Measurements from ENCODE around the gene UQCC2.
A peak's percentile ranks its signal among the peaks of the same experiment; 100 is the strongest.

Gene UQCC2

GRCh38 chr6:33694401-33694931 lies 17.0 kb downstream of the UQCC2 start:
- Histone ChIP-seq H3K4me2 (peak overlapping the region; percentile 89), H3K9me3 (no peaks in the 10 kb centered on the region), H4K20me1 (no peaks in the 10 kb centered on the region), H3K27ac (peak overlapping the region; percentile 95), H3K27me3 (no peaks in the 10 kb centered on the region), H3K36me3 (peaks cover 26% of the 10 kb centered on the region), H3K4me1 (peaks cover 97% of the 10 kb centered on the region), H3K9ac (peak overlapping the region; percentile 79), H3K4me3 (peak overlapping the region; percentile 57)
- no peak for TF ChIP-seq Cebpa-rat (IDR thresholded peaks at IDR 0.05)

GRCh38 chr6:33693186-33694105 lies 18.1 kb downstream of the UQCC2 start:
- Histone ChIP-seq H3K4me1 (peaks cover 92% of the 10 kb centered on the region), H3K4me2 (peak overlapping the region; percentile 89), H3K9ac (peak overlapping the region; percentile 79)

DNA sequence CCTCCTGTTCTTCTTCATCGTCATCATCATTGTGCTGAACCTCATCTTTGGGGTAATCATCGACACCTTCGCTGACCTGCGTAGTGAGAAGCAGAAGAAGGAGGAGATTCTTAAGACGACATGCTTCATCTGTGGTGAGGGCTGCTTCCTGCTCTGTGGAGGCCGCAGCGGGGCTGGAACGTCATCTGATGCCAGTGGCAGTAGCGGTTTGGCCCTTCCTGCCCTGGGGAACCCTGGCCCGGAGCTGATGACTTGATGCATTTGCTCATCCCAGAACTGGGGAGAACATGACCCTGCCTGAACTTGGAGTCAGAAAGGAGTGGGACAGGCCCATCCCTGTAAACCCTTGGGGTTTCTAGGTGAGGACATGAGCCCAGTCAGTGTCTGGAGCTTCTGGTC lies 18.7 kb downstream of the UQCC2 start:
- peak overlapping the region; percentile 95 for H3K27ac ChIP-seq
- H3K4me2 ChIP-seq, result peak overlapping the region; percentile 89
- peak overlapping the region; percentile 79 for H3K9ac ChIP-seq
- H3K27me3 ChIP-seq, result no peaks in the 10 kb centered on the region
- H3K4me3 ChIP-seq, result peak overlapping the region; percentile 57
- no peaks in the 10 kb centered on the region for H3K9me3 ChIP-seq
- H3K4me1 ChIP-seq, result peaks cover 87% of the 10 kb centered on the region
- H3K36me3 ChIP-seq, result peaks cover 42% of the 10 kb centered on the region
- TF ChIP-seq Cebpa-rat (IDR thresholded peaks at IDR 0.05), result no peak
- no peaks in the 10 kb centered on the region for H4K20me1 ChIP-seq

More at GRCh38 chr6:33693186-33694105, 18.1 kb downstream of the UQCC2 start:
- Histone ChIP-seq H3K36me3 (peaks cover 36% of the 10 kb centered on the region), H4K20me1 (no peaks in the 10 kb centered on the region), H3K4me3 (peak overlapping the region; percentile 57), H3K27ac (peak overlapping the region; percentile 95), H3K9me3 (no peaks in the 10 kb centered on the region), H3K27me3 (no peaks in the 10 kb centered on the region)
- no peak for TF ChIP-seq Cebpa-rat (IDR thresholded peaks at IDR 0.05)

GRCh38 chr6:33692078-33692759 lies 19.3 kb downstream of the UQCC2 start:
- peak overlapping the region; percentile 95 for H3K27ac ChIP-seq

DNA sequence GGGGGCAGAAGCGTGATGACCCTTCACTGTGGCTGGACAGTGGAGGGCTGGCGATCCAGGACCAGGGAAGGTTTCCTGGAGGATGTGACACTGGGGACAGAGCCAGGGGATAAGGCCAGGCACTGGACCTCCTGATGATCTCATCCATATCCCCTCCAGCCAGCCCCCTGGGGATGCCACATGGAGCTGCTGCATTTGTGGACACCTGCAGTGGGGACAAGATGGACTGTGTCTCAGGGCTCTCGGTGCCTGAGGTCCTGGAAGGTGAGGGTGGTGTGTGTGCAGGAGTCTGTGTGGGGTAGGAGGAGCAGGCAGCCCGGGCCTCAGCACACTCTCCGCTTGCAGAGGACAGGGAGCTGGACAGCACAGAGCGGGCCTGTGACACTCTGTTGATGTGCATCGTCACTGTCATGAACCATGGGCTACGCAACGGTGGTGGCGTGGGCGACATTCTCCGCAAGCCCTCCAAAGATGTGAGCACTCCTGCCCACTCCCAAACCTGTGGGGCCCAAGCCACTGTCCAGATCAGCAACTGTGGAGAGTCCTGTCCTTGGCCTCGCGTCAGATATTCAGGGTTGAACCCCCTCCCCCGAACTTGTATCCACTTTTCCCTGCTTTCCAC lies 19.9 kb downstream of the UQCC2 start:
- H3K4me2 ChIP-seq, result peak overlapping the region; percentile 89
- no peak overlapping the region; the same call in 1 of the 2 replicates for H3K4me3 ChIP-seq
- no peak for TF ChIP-seq Cebpa-rat (IDR thresholded peaks at IDR 0.05)
- H3K27me3 ChIP-seq, result no peaks in the 10 kb centered on the region
- peak overlapping the region; percentile 95 for H3K27ac ChIP-seq
- no peaks in the 10 kb centered on the region for H4K20me1 ChIP-seq
- H3K9me3 ChIP-seq, result no peaks in the 10 kb centered on the region
- H3K36me3 ChIP-seq, result peaks cover 52% of the 10 kb centered on the region
- peaks cover 87% of the 10 kb centered on the region for H3K4me1 ChIP-seq
- H3K9ac ChIP-seq, result peak overlapping the region; percentile 79

More at GRCh38 chr6:33692078-33692759, 19.3 kb downstream of the UQCC2 start:
- Histone ChIP-seq H3K36me3 (peaks cover 45% of the 10 kb centered on the region), H3K4me2 (peak overlapping the region; percentile 89), H3K27me3 (no peaks in the 10 kb centered on the region), H4K20me1 (no peaks in the 10 kb centered on the region), H3K4me3 (peak overlapping the region; percentile 57), H3K4me1 (peaks cover 87% of the 10 kb centered on the region), H3K9ac (peak overlapping the region; percentile 79), H3K9me3 (no peaks in the 10 kb centered on the region)
- TF ChIP-seq Cebpa-rat (IDR thresholded peaks at IDR 0.05), result no peak

DNA sequence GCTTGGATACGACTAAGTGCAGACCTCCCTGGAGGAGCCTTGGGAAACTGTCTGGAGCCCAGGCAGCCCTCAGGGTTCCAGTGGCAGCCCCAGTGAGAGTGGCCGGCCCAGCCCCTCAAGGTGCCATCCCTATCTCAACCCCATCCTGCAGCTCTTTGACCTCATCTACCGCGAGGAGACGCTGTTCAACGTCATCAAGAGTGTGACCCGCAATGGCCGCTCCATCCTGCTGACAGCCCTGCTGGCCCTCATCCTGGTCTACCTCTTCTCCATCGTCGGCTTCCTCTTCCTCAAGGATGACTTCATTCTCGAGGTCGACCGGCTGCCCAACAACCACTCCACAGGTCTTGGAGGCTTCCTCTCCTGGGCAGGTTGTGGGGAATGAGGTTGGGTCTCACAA lies 20.7 kb downstream of the UQCC2 start:
- H3K4me3 ChIP-seq, result no peak overlapping the region
- TF ChIP-seq Cebpa-rat (IDR thresholded peaks at IDR 0.05), result no peak
- H3K27me3 ChIP-seq, result no peaks in the 10 kb centered on the region
- peaks cover 79% of the 10 kb centered on the region for H3K4me1 ChIP-seq
- no peaks in the 10 kb centered on the region for H4K20me1 ChIP-seq
- H3K36me3 ChIP-seq, result peaks cover 60% of the 10 kb centered on the region
- H3K9ac ChIP-seq, result no peak overlapping the region
- H3K4me2 ChIP-seq, result peak overlapping the region; percentile 89
- no peaks in the 10 kb centered on the region for H3K9me3 ChIP-seq
- H3K27ac ChIP-seq, result peak overlapping the region; percentile 95

DNA sequence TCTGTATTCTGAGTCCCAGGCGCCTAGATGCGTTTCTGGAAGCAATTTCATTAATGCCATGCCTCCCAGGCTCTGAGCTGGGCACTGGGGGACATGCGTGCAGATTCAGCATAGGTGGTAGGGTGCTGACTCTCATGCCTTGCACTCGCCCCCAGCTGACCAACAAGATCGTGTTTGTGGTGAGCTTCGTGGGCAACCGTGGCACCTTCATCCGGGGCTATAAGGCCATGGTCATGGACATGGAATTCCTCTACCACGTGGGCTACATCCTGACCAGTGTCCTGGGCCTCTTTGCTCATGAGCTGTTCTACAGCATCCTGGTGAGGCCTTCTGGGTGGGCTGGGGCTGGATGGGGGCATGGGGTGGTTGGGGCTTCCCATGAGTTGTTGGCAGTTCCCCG lies 21.6 kb downstream of the UQCC2 start:
- Histone ChIP-seq H3K4me1 (peaks cover 70% of the 10 kb centered on the region), H3K4me3 (no peak overlapping the region), H3K27me3 (no peaks in the 10 kb centered on the region), H4K20me1 (no peaks in the 10 kb centered on the region), H3K9me3 (no peaks in the 10 kb centered on the region), H3K4me2 (no peak overlapping the region), H3K9ac (no peak overlapping the region), H3K36me3 (peaks cover 68% of the 10 kb centered on the region), H3K27ac (peak overlapping the region; percentile 46; the same call in 1 of the 2 replicates)
- TF ChIP-seq Cebpa-rat (IDR thresholded peaks at IDR 0.05), result no peak

- Histone ChIP-seq H3K4me1 (peaks cover 65% of the 10 kb centered on the region), H3K36me3 (peaks cover 76% of the 10 kb centered on the region), H3K9ac (no peak overlapping the region), H3K4me3 (no peak overlapping the region), H4K20me1 (no peaks in the 10 kb centered on the region), H3K4me2 (no peak overlapping the region), H3K9me3 (no peaks in the 10 kb centered on the region), H3K27ac (peak overlapping the region; percentile 46), H3K27me3 (no peaks in the 10 kb centered on the region)
- no peak for TF ChIP-seq Cebpa-rat (IDR thresholded peaks at IDR 0.05)
These were observed 22.4 kb downstream of the UQCC2 start for GRCh38 chr6:33689148-33689494.

GRCh38 chr6:33688451-33689147 lies 22.9 kb downstream of the UQCC2 start:
- Histone ChIP-seq H3K4me1 (peaks cover 65% of the 10 kb centered on the region), H4K20me1 (no peaks in the 10 kb centered on the region)

More at GRCh38 chr6:33688451-33689147, 22.9 kb downstream of the UQCC2 start:
- Histone ChIP-seq H3K4me2 (no peak overlapping the region), H3K27me3 (no peaks in the 10 kb centered on the region), H3K36me3 (peaks cover 81% of the 10 kb centered on the region), H3K4me3 (no peak overlapping the region), H3K9ac (no peak overlapping the region), H3K9me3 (no peaks in the 10 kb centered on the region), H3K27ac (peak overlapping the region; percentile 46; the same call in 1 of the 2 replicates)
- TF ChIP-seq Cebpa-rat (IDR thresholded peaks at IDR 0.05), result no peak

All from BLaER1 (cell line).